Neural cell (in vitro differentiated cells): Measurements from ENCODE around the gene SNX30.

Source experiments
- EP300 ChIP-seq: fragments of 450-650 bp; conservative IDR thresholded peaks from 2 replicates; pipeline ENCODE4 v1.6.1; 2014; ENCODE audit warnings: antibody characterized with exemption, mild to moderate bottlenecking, moderate library complexity; ENCODE audit not compliant: poor library complexity, severe bottlenecking
- POLR2AphosphoS5 ChIP-seq: IDR thresholded peaks from 2 replicates; pipeline ENCODE4 v1.6.1; 2012
- RAD21 ChIP-seq: fragments of 450-650 bp; conservative IDR thresholded peaks from 2 replicates; pipeline ENCODE4 v1.6.1; 2014; ENCODE audit warnings: antibody characterized with exemption, mild to moderate bottlenecking, moderate library complexity
- TF ChIP-seq, protein P1 (sequence below): fragments of 450-650 bp; IDR thresholded peaks from 2 replicates; pipeline ENCODE4 v1.5.1; 2014; ENCODE audit warnings: antibody characterized with exemption, mild to moderate bottlenecking, moderate library complexity; ENCODE audit not compliant: poor library complexity, severe bottlenecking
- TF ChIP-seq, protein P2 (sequence below): IDR thresholded peaks from 2 replicates; pipeline ENCODE4 v1.6.1; 2012; ENCODE audit warnings: borderline replicate concordance

DNA sequence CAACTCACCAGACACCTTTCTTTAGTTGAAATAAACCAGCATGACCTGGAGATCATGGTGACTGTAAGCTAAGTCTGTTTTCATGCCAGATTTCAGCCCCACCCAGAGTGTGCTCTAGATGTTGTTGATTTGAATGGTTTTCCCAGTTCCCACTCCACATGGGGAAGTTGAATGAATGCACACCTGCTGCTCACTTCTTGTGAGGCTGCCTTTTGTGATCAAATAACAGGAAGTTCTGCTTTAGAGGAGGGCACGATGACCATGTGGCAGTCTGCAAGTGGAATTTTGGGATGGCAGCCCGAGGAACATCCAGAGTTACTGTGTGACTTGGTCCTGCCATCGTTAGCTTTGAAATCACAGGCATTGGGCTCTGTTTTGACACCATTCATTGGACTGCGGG, 121.5 kb downstream of the SNX30 start:
- TF ChIP-seq EP300 (no peak), POLR2AphosphoS5 (no peak), RAD21 (no peak)
- TF ChIP-seq, protein P1, sequence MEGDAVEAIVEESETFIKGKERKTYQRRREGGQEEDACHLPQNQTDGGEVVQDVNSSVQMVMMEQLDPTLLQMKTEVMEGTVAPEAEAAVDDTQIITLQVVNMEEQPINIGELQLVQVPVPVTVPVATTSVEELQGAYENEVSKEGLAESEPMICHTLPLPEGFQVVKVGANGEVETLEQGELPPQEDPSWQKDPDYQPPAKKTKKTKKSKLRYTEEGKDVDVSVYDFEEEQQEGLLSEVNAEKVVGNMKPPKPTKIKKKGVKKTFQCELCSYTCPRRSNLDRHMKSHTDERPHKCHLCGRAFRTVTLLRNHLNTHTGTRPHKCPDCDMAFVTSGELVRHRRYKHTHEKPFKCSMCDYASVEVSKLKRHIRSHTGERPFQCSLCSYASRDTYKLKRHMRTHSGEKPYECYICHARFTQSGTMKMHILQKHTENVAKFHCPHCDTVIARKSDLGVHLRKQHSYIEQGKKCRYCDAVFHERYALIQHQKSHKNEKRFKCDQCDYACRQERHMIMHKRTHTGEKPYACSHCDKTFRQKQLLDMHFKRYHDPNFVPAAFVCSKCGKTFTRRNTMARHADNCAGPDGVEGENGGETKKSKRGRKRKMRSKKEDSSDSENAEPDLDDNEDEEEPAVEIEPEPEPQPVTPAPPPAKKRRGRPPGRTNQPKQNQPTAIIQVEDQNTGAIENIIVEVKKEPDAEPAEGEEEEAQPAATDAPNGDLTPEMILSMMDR: no peak
- TF ChIP-seq, protein P2, sequence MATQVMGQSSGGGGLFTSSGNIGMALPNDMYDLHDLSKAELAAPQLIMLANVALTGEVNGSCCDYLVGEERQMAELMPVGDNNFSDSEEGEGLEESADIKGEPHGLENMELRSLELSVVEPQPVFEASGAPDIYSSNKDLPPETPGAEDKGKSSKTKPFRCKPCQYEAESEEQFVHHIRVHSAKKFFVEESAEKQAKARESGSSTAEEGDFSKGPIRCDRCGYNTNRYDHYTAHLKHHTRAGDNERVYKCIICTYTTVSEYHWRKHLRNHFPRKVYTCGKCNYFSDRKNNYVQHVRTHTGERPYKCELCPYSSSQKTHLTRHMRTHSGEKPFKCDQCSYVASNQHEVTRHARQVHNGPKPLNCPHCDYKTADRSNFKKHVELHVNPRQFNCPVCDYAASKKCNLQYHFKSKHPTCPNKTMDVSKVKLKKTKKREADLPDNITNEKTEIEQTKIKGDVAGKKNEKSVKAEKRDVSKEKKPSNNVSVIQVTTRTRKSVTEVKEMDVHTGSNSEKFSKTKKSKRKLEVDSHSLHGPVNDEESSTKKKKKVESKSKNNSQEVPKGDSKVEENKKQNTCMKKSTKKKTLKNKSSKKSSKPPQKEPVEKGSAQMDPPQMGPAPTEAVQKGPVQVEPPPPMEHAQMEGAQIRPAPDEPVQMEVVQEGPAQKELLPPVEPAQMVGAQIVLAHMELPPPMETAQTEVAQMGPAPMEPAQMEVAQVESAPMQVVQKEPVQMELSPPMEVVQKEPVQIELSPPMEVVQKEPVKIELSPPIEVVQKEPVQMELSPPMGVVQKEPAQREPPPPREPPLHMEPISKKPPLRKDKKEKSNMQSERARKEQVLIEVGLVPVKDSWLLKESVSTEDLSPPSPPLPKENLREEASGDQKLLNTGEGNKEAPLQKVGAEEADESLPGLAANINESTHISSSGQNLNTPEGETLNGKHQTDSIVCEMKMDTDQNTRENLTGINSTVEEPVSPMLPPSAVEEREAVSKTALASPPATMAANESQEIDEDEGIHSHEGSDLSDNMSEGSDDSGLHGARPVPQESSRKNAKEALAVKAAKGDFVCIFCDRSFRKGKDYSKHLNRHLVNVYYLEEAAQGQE: no peak
